ENCODE results near the gene ZMAT5. TPM values are rescaled to one million over a fixed set of nuclear protein-coding genes. Genes with fewer than 3 reads are reported as not detected.

The ZMAT5 gene
- total and polyA plus RNA-seq, 10 of the 15 experiments (the other 5 are each of a cell fraction or from before 2014, with no cell fraction given) = 2.3 to 43.0 (median 21.9) TPM

DNA sequence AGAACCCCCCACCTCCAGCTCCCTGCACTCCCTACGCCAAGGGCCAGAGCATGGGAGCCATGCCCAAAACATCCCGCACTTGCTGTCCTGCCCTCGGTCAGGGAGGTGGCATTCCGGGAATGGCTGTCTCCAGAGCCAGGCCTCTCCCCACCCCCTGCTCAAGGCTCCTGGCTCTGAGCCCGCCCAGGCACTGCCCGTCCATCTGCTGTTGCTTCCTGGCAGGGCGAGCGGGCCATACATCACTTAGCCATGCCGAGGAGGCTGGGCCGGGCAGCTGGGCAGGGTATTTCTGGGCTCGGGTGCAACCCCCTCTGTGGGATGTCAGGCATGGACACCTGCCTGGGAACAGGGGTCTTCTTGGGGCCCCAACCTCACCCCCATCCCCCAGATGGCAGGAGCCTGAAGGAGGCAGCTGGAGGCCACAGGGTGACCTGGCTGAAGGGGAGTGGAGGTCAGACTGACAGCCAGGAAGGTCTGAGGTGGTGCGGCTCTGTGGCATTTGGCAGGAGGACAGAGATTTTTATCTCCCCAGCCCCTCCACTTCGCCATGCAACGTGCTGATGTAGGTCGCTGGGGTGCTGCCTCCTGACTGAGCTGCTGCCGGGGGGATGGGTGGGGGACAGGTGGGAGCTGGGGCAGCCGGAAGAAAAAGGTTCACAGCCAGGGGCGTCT is 55.7 kb downstream of the ZMAT5 start:
- Histone ChIP-seq H3K4me2 (ENCODE audit: control insufficient read depth, insufficient read depth) (no peak overlapping the region), H4K20me1 (ENCODE audit: control insufficient read depth, insufficient read depth) (no peaks in the 10 kb centered on the region), H3K79me2 (ENCODE audit: control insufficient read depth, insufficient read depth, low read length) (no peaks in the 10 kb centered on the region), H3K27me3 (replicated peaks in 1 of 2; ENCODE audit: control insufficient read depth in 2 of 2, insufficient read depth in 2 of 2, low read length in 1 of 2) (no peaks in the 10 kb centered on the region; a peak in 1 of 4 replicates), H3K4me3 (no peak overlapping the region), H3K9ac (ENCODE audit: control insufficient read depth, insufficient read depth, low read length) (no peak overlapping the region), H3K27ac (ENCODE audit: control insufficient read depth, insufficient read depth) (no peak overlapping the region), H3K4me1 (ENCODE audit: control insufficient read depth, insufficient read depth, low read length) (no peaks in the 10 kb centered on the region), H2AFZ (ENCODE audit: control insufficient read depth, low read depth, low read length) (no peak overlapping the region), H3K9me3 (replicated peaks; ENCODE audit: control insufficient read depth, insufficient read depth, low read length) (no peaks in the 10 kb centered on the region), H3K36me3 (ENCODE audit: control insufficient read depth in 2 of 2, insufficient read depth in 2 of 2, low read length in 1 of 2) (no peaks in the 10 kb centered on the region)
- intact Hi-C loops (cut with micrococcal nuclease; ENCODE audit: unreplicated experiment) (no loop called here), in situ Hi-C loops (cut with MboI) (no loop called here)
- RAD21 ChIA-PET (ENCODE audit: unreplicated experiment) = no interaction called here
- SMC1A ChIA-PET (ENCODE audit: uncharacterized antibody, unreplicated experiment) = no interaction called here
- FAIRE-seq (no peak), DNase-seq (ENCODE audit: low read depth, low spot score) (no peak), ATAC-seq (no peak)
- no peak for TF ChIP-seq HDAC2 (IDR thresholded peaks at IDR 0.05)
- no peak for TF ChIP-seq HDAC6 (IDR thresholded peaks at IDR 0.05; ENCODE audit: unreplicated experiment)
- TF ChIP-seq, protein P1, sequence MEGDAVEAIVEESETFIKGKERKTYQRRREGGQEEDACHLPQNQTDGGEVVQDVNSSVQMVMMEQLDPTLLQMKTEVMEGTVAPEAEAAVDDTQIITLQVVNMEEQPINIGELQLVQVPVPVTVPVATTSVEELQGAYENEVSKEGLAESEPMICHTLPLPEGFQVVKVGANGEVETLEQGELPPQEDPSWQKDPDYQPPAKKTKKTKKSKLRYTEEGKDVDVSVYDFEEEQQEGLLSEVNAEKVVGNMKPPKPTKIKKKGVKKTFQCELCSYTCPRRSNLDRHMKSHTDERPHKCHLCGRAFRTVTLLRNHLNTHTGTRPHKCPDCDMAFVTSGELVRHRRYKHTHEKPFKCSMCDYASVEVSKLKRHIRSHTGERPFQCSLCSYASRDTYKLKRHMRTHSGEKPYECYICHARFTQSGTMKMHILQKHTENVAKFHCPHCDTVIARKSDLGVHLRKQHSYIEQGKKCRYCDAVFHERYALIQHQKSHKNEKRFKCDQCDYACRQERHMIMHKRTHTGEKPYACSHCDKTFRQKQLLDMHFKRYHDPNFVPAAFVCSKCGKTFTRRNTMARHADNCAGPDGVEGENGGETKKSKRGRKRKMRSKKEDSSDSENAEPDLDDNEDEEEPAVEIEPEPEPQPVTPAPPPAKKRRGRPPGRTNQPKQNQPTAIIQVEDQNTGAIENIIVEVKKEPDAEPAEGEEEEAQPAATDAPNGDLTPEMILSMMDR (IDR thresholded peaks at IDR 0.05 in 2 of 3, conservative IDR thresholded peaks at IDR 0.05 in 1 of 3; ENCODE audit: control insufficient read depth in 2 of 3, extremely low read depth in 1 of 3, insufficient read depth in 1 of 3, low read depth in 3 of 3, low read length in 3 of 3) = no peak
- TF ChIP-seq EP300 (IDR thresholded peaks at IDR 0.05; ENCODE audit: borderline replicate concordance in 1 of 2, control insufficient read depth in 1 of 2, low read depth in 2 of 2, low read length in 2 of 2) = no peak
- no peak for TF ChIP-seq RBBP5 (conservative IDR thresholded peaks at IDR 0.05)
- no peak for TF ChIP-seq TCF7 (IDR thresholded peaks at IDR 0.05; ENCODE audit: borderline replicate concordance)
- TF ChIP-seq RAD51 (IDR thresholded peaks at IDR 0.05) = no peak
- TF ChIP-seq CREB1 (IDR thresholded peaks at IDR 0.05; ENCODE audit: low read depth) = no peak
- TF ChIP-seq, protein P2, sequence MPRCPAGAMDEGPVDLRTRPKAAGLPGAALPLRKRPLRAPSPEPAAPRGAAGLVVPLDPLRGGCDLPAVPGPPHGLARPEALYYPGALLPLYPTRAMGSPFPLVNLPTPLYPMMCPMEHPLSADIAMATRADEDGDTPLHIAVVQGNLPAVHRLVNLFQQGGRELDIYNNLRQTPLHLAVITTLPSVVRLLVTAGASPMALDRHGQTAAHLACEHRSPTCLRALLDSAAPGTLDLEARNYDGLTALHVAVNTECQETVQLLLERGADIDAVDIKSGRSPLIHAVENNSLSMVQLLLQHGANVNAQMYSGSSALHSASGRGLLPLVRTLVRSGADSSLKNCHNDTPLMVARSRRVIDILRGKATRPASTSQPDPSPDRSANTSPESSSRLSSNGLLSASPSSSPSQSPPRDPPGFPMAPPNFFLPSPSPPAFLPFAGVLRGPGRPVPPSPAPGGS (IDR thresholded peaks at IDR 0.05; ENCODE audit: borderline replicate concordance, insufficient read depth, low read depth, low read length, poor library complexity, severe bottlenecking) = no peak
- no peak for TF ChIP-seq TARDBP (IDR thresholded peaks at IDR 0.05; ENCODE audit: borderline replicate concordance)
- TF ChIP-seq MYB (IDR thresholded peaks at IDR 0.05; ENCODE audit: borderline replicate concordance, low read depth, low read length) = no peak
- TF ChIP-seq SRF (IDR thresholded peaks at IDR 0.05; ENCODE audit: low read depth in 2 of 2, low read length in 2 of 2) = no peak
- no peak for TF ChIP-seq EED (IDR thresholded peaks at IDR 0.05; ENCODE audit: low read depth)
- TF ChIP-seq BCL11A (IDR thresholded peaks at IDR 0.05; ENCODE audit: low read depth, low read length) = no peak
- no peak for TF ChIP-seq ASH2L (IDR thresholded peaks at IDR 0.05; ENCODE audit: borderline replicate concordance, low read depth)
- TF ChIP-seq, protein P3, sequence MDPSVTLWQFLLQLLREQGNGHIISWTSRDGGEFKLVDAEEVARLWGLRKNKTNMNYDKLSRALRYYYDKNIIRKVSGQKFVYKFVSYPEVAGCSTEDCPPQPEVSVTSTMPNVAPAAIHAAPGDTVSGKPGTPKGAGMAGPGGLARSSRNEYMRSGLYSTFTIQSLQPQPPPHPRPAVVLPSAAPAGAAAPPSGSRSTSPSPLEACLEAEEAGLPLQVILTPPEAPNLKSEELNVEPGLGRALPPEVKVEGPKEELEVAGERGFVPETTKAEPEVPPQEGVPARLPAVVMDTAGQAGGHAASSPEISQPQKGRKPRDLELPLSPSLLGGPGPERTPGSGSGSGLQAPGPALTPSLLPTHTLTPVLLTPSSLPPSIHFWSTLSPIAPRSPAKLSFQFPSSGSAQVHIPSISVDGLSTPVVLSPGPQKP (IDR thresholded peaks at IDR 0.05; ENCODE audit: low read depth, low read length) = no peak
- TF ChIP-seq ZNF207 (IDR thresholded peaks at IDR 0.05; ENCODE audit: borderline replicate concordance) = no peak
- no peak for TF ChIP-seq MYC (IDR thresholded peaks at IDR 0.05; ENCODE audit: insufficient read depth, insufficient read length, insufficient replicate concordance, low read length, severe bottlenecking)
- TF ChIP-seq DPF2 (IDR thresholded peaks at IDR 0.05) = no peak
- POLR2A ChIA-PET = no interaction called here
- CTCF ChIA-PET = interaction anchor here (1.1 kb wide), 1 partner anchor 14 kb away, joined by 3 read pairs; no protein-coding TSS in a partner anchor
- BruUV-seq (replicated peaks) = no TSS peak
- 32% methylated on average over 16 of the region's 18 CpGs for WGBS (ENCODE audit: insufficient coverage, insufficient replicate concordance, low lambda C conversion rate, missing lambda C conversion rate)

Measured in GM12878 (cell line).